HepG2 (cell line): ENCODE data around the gene TEX22. TPM values are rescaled to one million over a fixed set of nuclear protein-coding genes. Genes with fewer than 3 reads are reported as not detected.
A peak's percentile ranks its signal among the peaks of the same experiment; 100 is the strongest.

Experiments used
- ATAC-seq: fragments of 200-7000 bp; cut with Tn5 transposase; 3 replicates; pipeline ENCODE4 v1.9.1; 2020; ENCODE audit warnings: mild to moderate bottlenecking, moderate library complexity
- BruUV-seq: library from RNA; stranded (reverse); fragments of 400-500 nt; replicated peaks from 2 replicates; lab custom pipeline; 2021; lab: Mats Ljungman, UMichigan
- CTCF ChIA-PET: fragments of 300-600 bp; formaldehyde crosslinking; extraction: SDS; loops from one replicate; lab custom pipeline; 2021; ENCODE audit warnings: low total read pairs, inconsistent platforms, low intra/inter-chr PET ratio; lab: Yijun Ruan, JAX
- POLR2A ChIA-PET: fragments of 350-600 bp; sonication (Branson Sonifier 250); formaldehyde crosslinking; loops from one replicate; lab custom pipeline; 2020; ENCODE audit warnings: antibody characterized with exemption, inconsistent platforms; lab: Yijun Ruan, JAX
- DNase-seq: peaks from one replicate; pipeline ENCODE4 v3.0.0-alpha.2; 2015; ENCODE audit warnings: low spot score
- FAIRE-seq: peaks from 3 replicates; lab custom pipeline; 2011; peaks lifted over from hg19 to GRCh38; lab: Jason Lieb, UNC
- H2AFZ ChIP-seq: one replicate; pipeline ENCODE4 v1.6.1; 2011; ENCODE audit warnings: low read length, inconsistent platforms
- H3K27ac ChIP-seq: fragments of 300-600 bp; 3 replicates; pipeline ENCODE4 v1.8.0; 2011; ENCODE audit warnings: mixed run types, mild to moderate bottlenecking, mixed read lengths, low read length, inconsistent platforms; ENCODE audit not compliant: insufficient read depth; ENCODE audit errors: extremely low read length
- H3K27me3 ChIP-seq, 2 experiments: fragments of 200-600 bp in 1 of 2; 2 replicates in 1 of 2; 3 replicates in 1 of 2; pipeline versions ENCODE4 v1.6.0 to v1.8.0; 2011; ENCODE audit warnings: low read length in 2 of 2, mild to moderate bottlenecking in 2 of 2, moderate library complexity in 2 of 2, inconsistent platforms in 1 of 2; ENCODE audit not compliant: insufficient read depth in 2 of 2, control insufficient read depth in 1 of 2
- H3K36me3 ChIP-seq, 2 experiments: fragments of 200-600 bp in 1 of 2; replicated peaks in 1 of 2; 2 replicates in 1 of 2; 3 replicates in 1 of 2; pipeline versions ENCODE4 v1.5.1 to v1.8.0; 2011; ENCODE audit warnings: low read length in 2 of 2, inconsistent platforms in 1 of 2; ENCODE audit not compliant: insufficient read depth in 2 of 2, control insufficient read depth in 1 of 2
- H3K4me1 ChIP-seq: 2 replicates; pipeline ENCODE4 v1.5.1; 2012; ENCODE audit warnings: low read length, inconsistent platforms; ENCODE audit not compliant: insufficient read depth
- H3K4me2 ChIP-seq: 2 replicates; pipeline ENCODE4 v1.6.0; 2011; ENCODE audit warnings: low read depth, low read length, inconsistent platforms
- H3K4me3 ChIP-seq, 3 experiments: fragments of 200-600 bp in 1 of 3; sonication (generic), shearing (Covaris generic) in 1 of 3; replicated peaks in 1 of 3; 2 replicates each; pipeline ENCODE4 v1.5.1; 2011 to 2016; ENCODE audit warnings: low read length in 3 of 3, inconsistent platforms in 2 of 3, low read depth in 2 of 3, mild to moderate bottlenecking in 2 of 3, control low read depth in 1 of 3, mixed read lengths in 1 of 3; ENCODE audit not compliant: insufficient read depth in 1 of 3
- H3K79me2 ChIP-seq: one replicate; pipeline ENCODE4 v1.6.1; 2011; ENCODE audit warnings: low read length, inconsistent platforms; ENCODE audit not compliant: insufficient read depth
- H3K9ac ChIP-seq: 2 replicates; pipeline ENCODE4 v1.6.0; 2011; ENCODE audit warnings: mild to moderate bottlenecking, low read depth, low read length, inconsistent platforms; ENCODE audit not compliant: insufficient read depth
- H3K9me3 ChIP-seq: 2 replicates; pipeline ENCODE4 v1.5.1; 2012; ENCODE audit warnings: mild to moderate bottlenecking, low read length
- H4K20me1 ChIP-seq: 2 replicates; pipeline ENCODE4 v1.6.0; 2011; ENCODE audit warnings: inconsistent platforms, mild to moderate bottlenecking, low read length, moderate library complexity; ENCODE audit not compliant: insufficient read depth
- CBX1 ChIP-seq: IDR thresholded peaks from one replicate; pipeline ENCODE4 v1.6.1; 2016; ENCODE audit warnings: antibody characterized with exemption, low read depth
- MYC ChIP-seq: sonication (generic); formaldehyde crosslinking; IDR thresholded peaks from 2 replicates; pipeline ENCODE4 v1.9.0; 2021; ENCODE audit warnings: missing genetic modification reagents, borderline replicate concordance
- TBX2 ChIP-seq: sonication (generic); formaldehyde crosslinking; IDR thresholded peaks from 2 replicates; pipeline ENCODE4 v1.5.0; 2020; ENCODE audit warnings: missing genetic modification reagents, mild to moderate bottlenecking, borderline replicate concordance
- ZNF850 ChIP-seq: sonication (generic); formaldehyde crosslinking; conservative IDR thresholded peaks from 2 replicates; pipeline ENCODE4 v1.9.0; 2021; ENCODE audit warnings: mild to moderate bottlenecking, missing genetic modification reagents
- WGBS: methylation state at CpG from one replicate; pipeline ENCODE4 v1.1.6; 2017; ENCODE audit warnings: low lambda C conversion rate; 5-methylcytosine and 5-hydroxymethylcytosine counted together
- in situ Hi-C: cut with HindIII; loops from 2 replicates; pipeline ENCODE4 v1.10.0; 2017; ENCODE audit warnings: low pct_unique_long_range_greater_than_20kb; ENCODE audit not compliant: extremely low pct_ligation_motif_present
- intact Hi-C: fragments of 100-400 bp; cut with micrococcal nuclease; formaldehyde crosslinking; loops from one replicate; pipeline ENCODE4 v1.10.0; 2022; ENCODE audit not compliant: unreplicated experiment
- polyA plus RNA-seq, 8 experiments: library from polyadenylated mRNA; depleted of rRNA in 3 of 8; stranded (reverse) in 7 of 8; unstranded in 1 of 8; fragments of >200 nt; fragmentation: Illumina TruSeq in 4 of 8; extraction: Trizol in 4 of 8; gene quantifications; 2 replicates each; pipeline versions ENCODE4 v1.2.1 to v1.2.3, GENCODE V29; 2011 to 2016; ENCODE audit warnings: low read depth in 4 of 8, missing spikeins in 1 of 8, mixed read lengths in 1 of 8; ENCODE audit not compliant: insufficient read depth in 1 of 8
- total RNA-seq, 5 experiments: library from RNA; depleted of rRNA; stranded (reverse); fragments of >200 nt; fragmentation: Illumina TruSeq; extraction: Trizol; gene quantifications; 2 replicates each; pipeline ENCODE4 v1.2.3, GENCODE V29; 2016; ENCODE audit warnings: low read depth in 1 of 5
- TF ChIP-seq, protein P1 (sequence below): sonication (generic); formaldehyde crosslinking; IDR thresholded peaks from 2 replicates; pipeline ENCODE4 v1.4.0; 2020; ENCODE audit warnings: mild to moderate bottlenecking, missing genetic modification reagents
- TF ChIP-seq, protein P2 (sequence below): IDR thresholded peaks from 2 replicates; pipeline ENCODE4 v1.6.1; 2016; ENCODE audit warnings: missing compliant biosample characterization, missing genetic modification reagents, borderline replicate concordance
- TF ChIP-seq, protein P3 (sequence below), 2 experiments: IDR thresholded peaks; 2 replicates each; pipeline ENCODE4 v1.6.1; 2011 to 2012; ENCODE audit warnings: low read length in 2 of 2, borderline replicate concordance in 1 of 2, low read depth in 1 of 2, mild to moderate bottlenecking in 1 of 2, moderate library complexity in 1 of 2

TEX22 gene
- total and polyA plus RNA-seq, 2 of the 13 experiments (the other 11 are each of a cell fraction or from before 2014, with no cell fraction given), result 0.07 to 0.27 TPM

DNA sequence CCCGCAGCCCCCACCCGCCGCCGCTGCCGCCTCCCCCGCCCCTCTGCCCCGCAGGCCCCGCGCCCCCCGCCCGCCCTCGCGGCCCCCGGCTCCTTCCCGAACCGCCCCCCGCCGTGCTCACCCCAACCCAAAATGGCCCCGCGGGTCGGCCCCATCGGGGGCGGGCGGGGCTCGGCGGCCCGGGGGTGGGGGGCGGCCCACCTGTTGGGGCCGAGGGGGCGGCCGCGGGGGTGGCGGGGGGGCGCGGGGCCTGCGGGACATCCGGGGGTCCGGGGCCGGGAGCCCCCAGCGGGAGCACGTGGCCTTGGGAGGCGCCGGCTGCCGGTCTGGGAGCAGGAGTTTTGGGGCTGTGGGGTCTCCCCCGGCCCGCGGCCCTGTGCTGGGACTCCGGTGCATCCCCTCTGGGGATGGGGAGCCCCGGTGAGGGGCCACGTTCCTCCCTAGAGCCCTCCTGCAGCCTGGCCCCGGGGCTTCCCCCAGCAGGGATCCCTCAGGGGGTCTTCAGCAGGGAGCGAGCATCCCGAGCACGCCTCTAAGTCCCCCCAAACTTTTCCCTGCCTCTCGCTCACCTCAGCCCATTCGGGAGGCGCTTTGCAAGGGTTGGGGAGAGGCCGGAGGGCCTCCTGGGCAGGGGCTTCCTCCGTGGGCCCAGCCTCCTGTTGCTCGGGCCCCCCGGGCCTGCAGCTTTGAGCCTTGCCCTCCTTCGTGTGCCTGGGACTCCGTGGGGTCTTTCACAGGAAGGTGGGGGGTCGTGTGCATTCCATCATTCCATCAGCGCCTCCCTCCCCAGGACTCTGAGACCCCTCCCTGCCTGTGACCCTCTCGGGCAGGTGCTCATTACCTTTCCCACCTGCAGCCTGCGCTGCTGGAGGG is 22.0 kb downstream of the TEX22 start:
- in situ Hi-C loops, result loop anchor here (5.0 kb wide), 1 partner anchor 107 kb away; the partner anchor contains the start of gene TMEM121
- no peak for DNase-seq
- POLR2A ChIA-PET, result no interaction called here
- Histone ChIP-seq H3K27me3 (no peaks in the 10 kb centered on the region; a peak in 1 of 5 replicates), H3K9me3 (no peaks in the 10 kb centered on the region), H3K79me2 (peaks cover 46% of the 10 kb centered on the region), H3K4me3 (peak overlapping the region; percentile 67 to 89 (median 88)), H3K4me2 (peak overlapping the region; percentile 81), H2AFZ (no peak overlapping the region), H3K9ac (peak overlapping the region; percentile 89), H3K4me1 (peaks cover 43% of the 10 kb centered on the region), H4K20me1 (0 out of 2 replicates have a peak, but pooled peaks cover 2% of the 10 kb centered on the region), H3K27ac (peak overlapping the region; percentile 72), H3K36me3 (peaks cover 1 to 7% of the 10 kb centered on the region in 2 experiments; a peak in 2 of 5 replicates)
- FAIRE-seq, result no peak
- ATAC-seq, result no peak
- 14% methylated on average over 2 of the region's 67 CpGs for WGBS
- BruUV-seq, result no TSS peak
- CTCF ChIA-PET, result no interaction called here
- intact Hi-C loops, result no loop called here
- TF ChIP-seq ZNF850, result 0 out of 2 replicates have a peak, but pooled peaks have one; percentile 1
- TF ChIP-seq, protein P1, sequence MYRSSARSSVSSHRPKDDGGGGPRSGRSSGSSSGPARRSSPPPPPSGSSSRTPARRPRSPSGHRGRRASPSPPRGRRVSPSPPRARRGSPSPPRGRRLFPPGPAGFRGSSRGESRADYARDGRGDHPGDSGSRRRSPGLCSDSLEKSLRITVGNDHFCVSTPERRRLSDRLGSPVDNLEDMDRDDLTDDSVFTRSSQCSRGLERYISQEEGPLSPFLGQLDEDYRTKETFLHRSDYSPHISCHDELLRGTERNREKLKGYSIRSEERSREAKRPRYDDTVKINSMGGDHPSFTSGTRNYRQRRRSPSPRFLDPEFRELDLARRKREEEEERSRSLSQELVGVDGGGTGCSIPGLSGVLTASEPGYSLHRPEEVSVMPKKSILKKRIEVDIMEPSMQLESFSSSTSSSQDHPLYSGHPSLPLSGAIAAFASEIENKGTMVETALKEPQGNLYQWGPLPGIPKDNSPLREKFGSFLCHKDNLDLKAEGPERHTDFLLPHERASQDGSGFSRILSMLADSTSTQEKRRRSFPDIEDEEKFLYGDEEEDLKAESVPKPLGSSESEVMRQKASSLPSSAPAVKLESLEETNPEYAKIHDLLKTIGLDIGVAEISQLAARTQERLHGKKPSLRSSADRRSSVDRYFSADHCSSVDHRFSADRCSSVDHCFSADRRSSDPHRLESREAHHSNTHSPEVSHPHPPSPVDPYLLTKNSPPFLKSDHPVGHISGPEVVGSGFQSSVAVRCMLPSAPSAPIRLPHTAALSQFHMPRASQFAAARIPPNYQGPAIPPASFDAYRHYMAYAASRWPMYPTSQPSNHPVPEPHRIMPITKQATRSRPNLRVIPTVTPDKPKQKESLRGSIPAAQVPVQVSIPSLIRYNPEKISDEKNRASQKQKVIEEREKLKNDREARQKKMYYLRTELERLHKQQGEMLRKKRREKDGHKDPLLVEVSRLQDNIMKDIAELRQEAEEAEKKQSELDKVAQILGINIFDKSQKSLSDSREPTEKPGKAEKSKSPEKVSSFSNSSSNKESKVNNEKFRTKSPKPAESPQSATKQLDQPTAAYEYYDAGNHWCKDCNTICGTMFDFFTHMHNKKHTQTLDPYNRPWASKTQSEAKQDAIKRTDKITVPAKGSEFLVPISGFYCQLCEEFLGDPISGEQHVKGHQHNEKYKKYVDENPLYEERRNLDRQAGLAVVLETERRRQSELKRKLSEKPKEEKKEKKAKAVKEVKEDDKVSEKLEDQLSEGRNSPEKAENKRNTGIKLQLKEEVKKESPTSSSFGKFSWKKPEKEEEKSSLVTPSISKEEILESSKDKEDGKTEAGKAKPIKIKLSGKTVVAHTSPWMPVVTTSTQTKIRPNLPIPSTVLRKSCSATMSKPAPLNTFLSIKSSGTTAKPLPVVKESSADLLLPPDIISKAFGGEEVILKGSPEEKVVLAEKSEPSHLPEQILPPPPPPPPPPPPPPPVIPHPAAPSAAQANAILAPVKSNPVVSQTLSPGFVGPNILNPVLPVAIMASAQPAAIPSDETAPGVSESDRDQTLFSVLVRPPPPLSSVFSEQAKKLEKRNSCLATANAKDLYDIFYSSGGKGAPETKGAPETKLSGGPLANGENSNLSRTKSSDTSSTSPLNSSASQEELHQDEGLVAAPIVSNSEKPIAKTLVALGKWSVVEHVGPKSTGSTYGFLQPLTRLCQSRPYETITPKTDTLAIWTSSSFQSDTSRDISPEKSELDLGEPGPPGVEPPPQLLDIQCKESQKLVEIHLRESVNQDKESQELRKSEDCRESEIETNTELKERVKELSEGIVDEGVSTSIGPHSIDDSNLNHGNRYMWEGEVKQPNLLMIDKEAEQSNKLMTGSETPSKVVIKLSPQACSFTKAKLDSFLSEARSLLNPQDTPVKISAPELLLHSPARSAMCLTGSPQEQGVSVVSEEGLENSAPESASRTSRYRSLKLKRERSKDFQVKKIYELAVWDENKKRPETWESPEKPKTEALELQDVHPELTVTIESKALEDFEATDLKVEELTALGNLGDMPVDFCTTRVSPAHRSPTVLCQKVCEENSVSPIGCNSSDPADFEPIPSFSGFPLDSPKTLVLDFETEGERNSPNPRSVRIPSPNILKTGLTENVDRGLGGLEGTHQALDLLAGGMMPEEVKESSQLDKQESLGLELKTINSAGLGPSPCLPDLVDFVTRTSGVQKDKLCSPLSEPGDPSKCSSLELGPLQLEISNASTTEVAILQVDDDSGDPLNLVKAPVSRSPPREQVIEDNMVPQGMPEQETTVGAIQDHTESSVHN (CRISPR knock-in tag), result no peak
- no peak for TF ChIP-seq CBX1
- TF ChIP-seq MYC, result peak; percentile 44; the same call in 1 of the 2 replicates
- TF ChIP-seq TBX2 (CRISPR knock-in tag), result 0 out of 2 replicates have a peak, but pooled peaks have one; percentile 1
- TF ChIP-seq, protein P2, sequence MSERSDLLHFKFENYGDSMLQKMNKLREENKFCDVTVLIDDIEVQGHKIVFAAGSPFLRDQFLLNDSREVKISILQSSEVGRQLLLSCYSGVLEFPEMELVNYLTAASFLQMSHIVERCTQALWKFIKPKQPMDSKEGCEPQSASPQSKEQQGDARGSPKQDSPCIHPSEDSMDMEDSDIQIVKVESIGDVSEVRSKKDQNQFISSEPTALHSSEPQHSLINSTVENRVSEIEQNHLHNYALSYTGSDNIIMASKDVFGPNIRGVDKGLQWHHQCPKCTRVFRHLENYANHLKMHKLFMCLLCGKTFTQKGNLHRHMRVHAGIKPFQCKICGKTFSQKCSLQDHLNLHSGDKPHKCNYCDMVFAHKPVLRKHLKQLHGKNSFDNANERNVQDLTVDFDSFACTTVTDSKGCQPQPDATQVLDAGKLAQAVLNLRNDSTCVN (CRISPR knock-in tag), result no peak
- TF ChIP-seq, protein P3, sequence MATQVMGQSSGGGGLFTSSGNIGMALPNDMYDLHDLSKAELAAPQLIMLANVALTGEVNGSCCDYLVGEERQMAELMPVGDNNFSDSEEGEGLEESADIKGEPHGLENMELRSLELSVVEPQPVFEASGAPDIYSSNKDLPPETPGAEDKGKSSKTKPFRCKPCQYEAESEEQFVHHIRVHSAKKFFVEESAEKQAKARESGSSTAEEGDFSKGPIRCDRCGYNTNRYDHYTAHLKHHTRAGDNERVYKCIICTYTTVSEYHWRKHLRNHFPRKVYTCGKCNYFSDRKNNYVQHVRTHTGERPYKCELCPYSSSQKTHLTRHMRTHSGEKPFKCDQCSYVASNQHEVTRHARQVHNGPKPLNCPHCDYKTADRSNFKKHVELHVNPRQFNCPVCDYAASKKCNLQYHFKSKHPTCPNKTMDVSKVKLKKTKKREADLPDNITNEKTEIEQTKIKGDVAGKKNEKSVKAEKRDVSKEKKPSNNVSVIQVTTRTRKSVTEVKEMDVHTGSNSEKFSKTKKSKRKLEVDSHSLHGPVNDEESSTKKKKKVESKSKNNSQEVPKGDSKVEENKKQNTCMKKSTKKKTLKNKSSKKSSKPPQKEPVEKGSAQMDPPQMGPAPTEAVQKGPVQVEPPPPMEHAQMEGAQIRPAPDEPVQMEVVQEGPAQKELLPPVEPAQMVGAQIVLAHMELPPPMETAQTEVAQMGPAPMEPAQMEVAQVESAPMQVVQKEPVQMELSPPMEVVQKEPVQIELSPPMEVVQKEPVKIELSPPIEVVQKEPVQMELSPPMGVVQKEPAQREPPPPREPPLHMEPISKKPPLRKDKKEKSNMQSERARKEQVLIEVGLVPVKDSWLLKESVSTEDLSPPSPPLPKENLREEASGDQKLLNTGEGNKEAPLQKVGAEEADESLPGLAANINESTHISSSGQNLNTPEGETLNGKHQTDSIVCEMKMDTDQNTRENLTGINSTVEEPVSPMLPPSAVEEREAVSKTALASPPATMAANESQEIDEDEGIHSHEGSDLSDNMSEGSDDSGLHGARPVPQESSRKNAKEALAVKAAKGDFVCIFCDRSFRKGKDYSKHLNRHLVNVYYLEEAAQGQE (IDR thresholded peaks at IDR 0.05; ENCODE audit: borderline replicate concordance in 1 of 2, low read depth in 1 of 2, low read length in 2 of 2), result no peak
